MCF 10A (cell line): ENCODE results near the gene EID2B. TPM values are rescaled to one million over a fixed set of nuclear protein-coding genes. Genes with fewer than 3 reads are reported as not detected.

ENCODE experiments used
- Bru-seq: library from RNA; stranded (reverse); fragments of 400-500 nt; gene quantifications from one replicate; lab custom pipeline; 2021; lab: Mats Ljungman, UMichigan
- BruChase-seq, 2 experiments: library from RNA; stranded (reverse); fragments of 400-500 nt; gene quantifications; one replicate each; lab custom pipeline; 2021; lab: Mats Ljungman, UMichigan
- BruUV-seq: library from RNA; stranded (reverse); fragments of 400-500 nt; replicated peaks from 2 replicates; lab custom pipeline; 2021; lab: Mats Ljungman, UMichigan
- CTCF ChIA-PET: fragments of 300-600 bp; sonication (Branson Sonifier 250); formaldehyde crosslinking; extraction: SDS; loops from one replicate; lab custom pipeline; 2021; ENCODE audit warnings: antibody characterized with exemption, inconsistent platforms; lab: Yijun Ruan, JAX
- POLR2A ChIA-PET: fragments of 300-600, 350-650 bp; sonication (Branson Sonifier 250); formaldehyde crosslinking; extraction: SDS; loops from one replicate; lab custom pipeline; 2020; ENCODE audit warnings: antibody characterized with exemption, inconsistent platforms; lab: Yijun Ruan, JAX
- DNase-seq: peaks from one replicate; pipeline ENCODE4 v3.0.0-alpha.2; 2018; ENCODE audit not compliant: unreplicated experiment
- H3K27ac Mint-ChIP-seq: one replicate; pipeline ENCODE4 v1.8.0; 2022; ENCODE audit warnings: mild to moderate bottlenecking, low read depth, mixed read lengths; ENCODE audit not compliant: unreplicated experiment
- H3K27me3 Mint-ChIP-seq: one replicate; pipeline ENCODE4 v1.8.0; 2022; ENCODE audit warnings: mixed read lengths; ENCODE audit not compliant: insufficient read depth, unreplicated experiment
- H3K36me3 Mint-ChIP-seq: one replicate; pipeline ENCODE4 v1.8.0; 2022; ENCODE audit warnings: mild to moderate bottlenecking, moderate library complexity, mixed read lengths; ENCODE audit not compliant: insufficient read depth, unreplicated experiment
- H3K4me1 Mint-ChIP-seq: one replicate; pipeline ENCODE4 v1.8.0; 2022; ENCODE audit warnings: mixed read lengths; ENCODE audit not compliant: insufficient read depth, unreplicated experiment
- H3K4me3 Mint-ChIP-seq: one replicate; pipeline ENCODE4 v1.8.0; 2022; ENCODE audit warnings: mild to moderate bottlenecking, moderate library complexity, mixed read lengths; ENCODE audit not compliant: unreplicated experiment
- H3K9me3 Mint-ChIP-seq: one replicate; pipeline ENCODE4 v1.8.0; 2022; ENCODE audit warnings: mixed read lengths; ENCODE audit not compliant: unreplicated experiment
- CTCF ChIP-seq: fragments of 200-600 bp; IDR thresholded peaks from one replicate; pipeline ENCODE4 v1.8.0; 2022; ENCODE audit warnings: antibody characterized with exemption, mild to moderate bottlenecking; ENCODE audit not compliant: unreplicated experiment
- intact Hi-C: fragments of 100-400 bp; cut with micrococcal nuclease; formaldehyde crosslinking; loops from 2 replicates; pipeline ENCODE4 v1.14.1; 2022
- long read RNA-seq: library from polyadenylated mRNA; stranded (forward); transcript quantifications from one replicate; pipeline ENCODE4 v2.0.0, GENCODE V29; 2022
- total RNA-seq: library from RNA; stranded (reverse); gene quantifications from 2 replicates; pipeline ENCODE4 v1.2.3, GENCODE V29; 2022

Gene EID2B
- total RNA-seq (2.0 and 3.3 TPM in 2 replicates), Bru-seq, nascent RNA (percentile 77 among the genes with signal in this experiment), BruChase-seq, experiment 1, labeled RNA remaining after a 6-hour chase (percentile 54 among the genes with signal in this experiment), BruChase-seq, experiment 2, labeled RNA remaining after a 2-hour chase (percentile 74 among the genes with signal in this experiment)
- long read RNA-seq, partial matches to known transcripts, result 0 of 6 reads
- long read RNA-seq, other reads (novel, unspliced or antisense), result 0 of 6 reads

- POLR2A ChIA-PET, result interaction anchor here (0.7 to 3.6 kb wide), 12 partner anchors 20 to 141 kb away, joined by 3 to 21 read pairs (median 4); partner anchors contain the start of genes MED29, PAF1, RPS16 and SUPT5H
- peak; percentile 98 for TF ChIP-seq CTCF
- CTCF ChIA-PET, result interaction anchor here (0.6 to 3.5 kb wide), 34 partner anchors 8 to 577 kb away, joined by 3 to 51 read pairs (median 4); partner anchors contain the start of genes DLL3, RPS16 and SUPT5H
- Mint-ChIP-seq H3K9me3 (no peaks in the 10 kb centered on the region), H3K27ac (peak within 1 kb of the TSS; percentile 79), H3K27me3 (no peaks in the 10 kb centered on the region), H3K4me1 (peaks cover 5% of the 10 kb centered on the region), H3K36me3 (peaks cover 37% of the 10 kb centered on the region), H3K4me3 (peak within 1 kb of the TSS; percentile 81)
- TSS peak; percentile 63 for BruUV-seq
- intact Hi-C loops, result loop anchor here (1.0 to 10.0 kb wide), 4 partner anchors 58 to 408 kb away; partner anchors contain the start of gene PAK4
- peak; percentile 97 for DNase-seq
Measured at GRCh38 chr19:39532233-39533002, at the start of gene EID2B. Gene EID2B (minus strand): TSS chr19:39532852. CDS start chr19:39532802, 50 bp downstream.

GRCh38 chr19:39582442-39582841 is 49.8 kb upstream of the EID2B start:
- ChIA-PET POLR2A (no interaction called here), CTCF (interaction anchor here (1.0 kb wide), 1 partner anchor 31 kb away, joined by 3 read pairs; no protein-coding TSS in a partner anchor)
- Mint-ChIP-seq H3K4me1 (no peaks in the 10 kb centered on the region), H3K27ac (no peak overlapping the region), H3K9me3 (peaks cover 10% of the 10 kb centered on the region), H3K4me3 (no peak overlapping the region), H3K36me3 (no peaks in the 10 kb centered on the region), H3K27me3 (peaks cover 36% of the 10 kb centered on the region)
- no peak for DNase-seq
- intact Hi-C loops, result no loop called here
- no TSS peak for BruUV-seq
- TF ChIP-seq CTCF, result no peak

- H3K27ac Mint-ChIP-seq, result no peak overlapping the region
- no TSS peak for BruUV-seq
- DNase-seq, result peak; percentile 25
- peaks cover 23% of the 10 kb centered on the region for H3K27me3 Mint-ChIP-seq
- no peak overlapping the region for H3K4me3 Mint-ChIP-seq
- CTCF ChIA-PET, result no interaction called here
- H3K36me3 Mint-ChIP-seq, result no peaks in the 10 kb centered on the region
- no peak for TF ChIP-seq CTCF
- intact Hi-C loops, result no loop called here
- POLR2A ChIA-PET, result no interaction called here
- H3K4me1 Mint-ChIP-seq, result peaks cover 7% of the 10 kb centered on the region
- peaks cover 6% of the 10 kb centered on the region for H3K9me3 Mint-ChIP-seq
Measured at GRCh38 chr19:39568604-39569003, 36.0 kb upstream of the EID2B start.

GRCh38 chr19:39566064-39566463 is 33.4 kb upstream of the EID2B start:
- ChIA-PET POLR2A (no interaction called here), CTCF (interaction anchor here (0.5 kb wide), 1 partner anchor 168 kb away, joined by 4 read pairs; no protein-coding TSS in a partner anchor)
- H3K27me3 Mint-ChIP-seq, result peaks cover 23% of the 10 kb centered on the region
- peaks cover 7% of the 10 kb centered on the region for H3K4me1 Mint-ChIP-seq
- H3K9me3 Mint-ChIP-seq, result no peaks in the 10 kb centered on the region
- H3K4me3 Mint-ChIP-seq, result no peak overlapping the region
- no peaks in the 10 kb centered on the region for H3K36me3 Mint-ChIP-seq
- TF ChIP-seq CTCF, result no peak
- intact Hi-C loops, result no loop called here
- no peak overlapping the region for H3K27ac Mint-ChIP-seq
- no peak for DNase-seq
- BruUV-seq, result no TSS peak
